NCI-H187 treated with DMSO at 0.1 percent for 48 hours (cell line): ENCODE measurements around the gene LY6G6D.

ENCODE experiments used
- DNase-seq: peaks from one replicate; lab custom pipeline; 2025; lab: John Stamatoyannopoulos, UW

Gene LY6G6D

DNA sequence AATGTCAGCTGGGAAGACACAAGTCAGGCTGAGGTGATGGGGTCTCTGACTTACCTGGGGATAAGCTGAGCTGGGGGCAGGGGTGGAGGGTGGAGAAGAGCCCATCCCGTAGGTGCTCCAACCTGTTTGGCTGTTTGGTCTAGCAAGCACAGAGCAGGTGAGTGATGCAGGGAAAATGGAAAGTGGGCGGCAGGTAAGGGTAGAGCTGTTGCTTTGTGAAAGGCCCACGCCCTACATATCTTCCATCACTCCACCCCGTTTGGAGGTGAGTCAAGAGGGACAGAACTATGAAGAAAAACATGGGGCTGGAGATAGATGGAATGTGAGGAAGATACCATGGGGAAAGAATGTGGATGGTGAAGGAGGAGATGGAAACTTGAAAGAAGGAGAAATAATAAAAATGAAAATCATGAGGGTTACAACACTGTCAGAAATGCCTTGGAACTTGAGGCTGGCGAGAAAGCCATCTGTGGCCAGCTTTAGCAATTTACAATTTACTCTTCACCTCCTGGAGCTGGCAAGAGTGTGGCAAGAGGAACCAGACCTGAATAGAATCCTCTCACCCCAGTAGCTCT lies 5.1 kb downstream of the LY6G6D start:
- DNase-seq: no peak

DNA sequence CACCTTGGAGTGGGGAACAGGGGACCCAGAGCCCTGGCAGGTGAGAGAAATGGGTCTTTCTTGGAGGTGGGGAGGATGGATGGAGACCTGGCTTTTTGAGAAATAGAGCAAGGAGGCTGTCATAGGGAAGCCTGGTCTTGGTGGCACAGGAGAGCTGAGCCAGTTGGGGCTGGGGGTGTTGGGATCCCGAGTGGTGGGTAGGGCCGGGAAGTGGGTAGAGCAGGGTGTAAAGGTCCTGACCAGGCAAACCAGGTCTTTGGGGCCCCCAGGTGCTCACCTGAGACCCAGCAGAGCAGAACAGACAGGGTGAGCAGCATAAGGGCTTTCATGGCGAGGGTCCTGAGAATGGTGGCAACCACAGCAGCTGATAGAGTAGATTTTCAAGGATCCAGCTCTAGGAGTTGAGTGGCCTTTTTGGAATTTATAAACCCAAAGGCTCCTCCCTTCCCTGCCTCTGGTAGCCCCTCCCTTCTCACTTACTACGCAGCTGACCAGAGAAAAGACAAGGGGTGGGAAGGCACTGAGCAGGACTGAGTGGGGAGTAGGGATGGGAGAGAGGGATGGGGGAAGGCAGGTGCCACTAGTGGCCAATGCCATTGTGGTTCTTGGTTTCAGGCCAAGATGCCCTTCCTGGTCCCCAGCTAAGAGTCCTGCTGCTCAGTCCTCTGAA lies 6.3 kb downstream of the LY6G6D start, which contains the start of gene LY6G6C:
LY6G6C (minus strand) TSS at position 396 of the 670 bp plus-strand sequence; CDS start at position 329, 67 bp downstream.
- no peak for DNase-seq

DNA sequence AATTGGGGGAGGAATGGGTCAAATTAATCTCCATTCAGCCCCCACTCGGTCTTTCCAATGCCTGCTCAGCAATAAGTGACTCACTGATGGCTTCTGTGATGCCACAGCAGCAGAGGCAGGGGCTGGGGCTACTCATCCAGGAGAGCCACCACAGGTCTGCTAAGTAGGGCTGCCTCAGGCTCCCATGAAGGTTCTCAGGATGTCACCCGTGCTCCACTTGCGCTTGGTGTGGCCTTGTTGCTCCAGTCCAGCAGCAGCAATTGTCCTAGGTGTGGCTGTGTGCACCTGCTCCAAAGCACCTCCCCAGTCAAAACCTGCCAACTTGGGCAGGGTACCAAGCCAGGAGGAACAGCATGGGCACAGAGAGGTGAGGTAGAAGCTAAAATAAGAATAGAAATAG lies 7.0 kb downstream of the LY6G6D start:
- DNase-seq: no peak

DNA sequence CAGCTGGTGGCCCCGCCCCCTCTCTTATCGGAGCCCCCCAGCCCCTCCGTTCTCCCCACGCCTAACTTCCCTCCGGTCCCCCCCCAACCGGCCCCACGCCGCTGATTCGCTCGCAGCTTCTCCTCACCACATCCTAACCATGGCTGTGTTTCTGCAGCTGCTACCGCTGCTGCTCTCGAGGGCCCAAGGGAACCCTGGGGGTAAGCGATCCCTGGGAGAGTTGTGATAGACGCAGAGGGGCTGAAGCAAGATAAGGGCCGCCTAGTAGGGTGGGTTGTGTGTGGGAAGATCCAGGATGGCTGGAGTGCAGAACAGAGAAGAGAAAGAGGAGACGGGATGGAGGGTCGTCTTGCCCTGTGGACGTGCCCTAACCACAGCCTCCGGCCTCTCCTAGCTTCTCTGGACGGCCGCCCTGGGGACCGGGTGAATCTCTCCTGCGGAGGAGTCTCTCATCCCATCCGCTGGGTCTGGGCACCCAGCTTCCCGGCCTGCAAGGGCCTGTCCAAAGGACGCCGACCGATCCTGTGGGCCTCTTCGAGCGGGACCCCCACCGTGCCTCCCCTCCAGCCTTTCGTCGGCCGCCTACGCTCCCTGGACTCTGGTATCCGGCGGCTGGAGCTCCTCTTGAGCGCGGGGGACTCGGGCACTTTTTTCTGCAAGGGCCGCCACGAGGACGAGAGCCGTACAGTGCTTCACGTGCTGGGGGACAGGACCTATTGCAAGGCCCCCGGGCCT lies 8.3 kb downstream of the LY6G6D start, which contains the start of gene MPIG6B:
MPIG6B (plus strand) TSS at position 129 of the 735 bp plus-strand sequence; CDS start at position 140, 11 bp downstream.
- DNase-seq: no peak

DNA sequence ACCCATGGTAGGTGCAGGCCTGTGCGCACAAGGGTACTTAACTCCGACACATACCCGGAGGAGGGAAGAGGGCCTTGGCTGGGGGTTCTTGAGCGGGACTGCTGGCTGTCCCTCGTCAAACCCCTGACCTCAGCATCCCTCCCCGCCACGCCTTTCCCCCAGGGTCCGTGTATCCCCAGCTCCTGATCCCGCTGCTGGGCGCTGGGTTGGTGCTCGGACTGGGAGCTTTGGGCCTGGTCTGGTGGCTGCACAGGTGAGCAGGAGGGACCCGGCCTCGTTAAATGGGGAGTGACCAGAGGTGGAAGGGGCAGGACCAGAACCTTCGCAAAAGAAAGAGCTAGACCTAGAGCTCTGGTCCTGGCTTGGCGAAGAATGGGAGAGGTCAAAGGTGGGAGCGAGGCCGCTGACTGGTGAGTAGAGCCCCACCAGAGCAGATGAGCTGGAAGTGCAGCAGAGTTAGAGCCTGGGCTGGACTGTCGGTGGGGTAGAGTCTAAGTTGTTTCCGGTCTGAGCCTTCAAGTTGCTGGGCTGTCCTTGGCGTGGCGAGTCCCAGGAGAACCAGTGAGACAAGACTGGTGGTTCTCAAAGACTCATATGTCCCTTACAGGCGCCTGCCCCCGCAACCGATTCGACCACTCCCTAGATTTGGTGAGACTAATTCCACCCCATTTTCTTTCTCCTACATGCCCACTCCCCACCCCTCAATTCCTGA lies 9.0 kb downstream of the LY6G6D start:
- DNase-seq: no peak

DNA sequence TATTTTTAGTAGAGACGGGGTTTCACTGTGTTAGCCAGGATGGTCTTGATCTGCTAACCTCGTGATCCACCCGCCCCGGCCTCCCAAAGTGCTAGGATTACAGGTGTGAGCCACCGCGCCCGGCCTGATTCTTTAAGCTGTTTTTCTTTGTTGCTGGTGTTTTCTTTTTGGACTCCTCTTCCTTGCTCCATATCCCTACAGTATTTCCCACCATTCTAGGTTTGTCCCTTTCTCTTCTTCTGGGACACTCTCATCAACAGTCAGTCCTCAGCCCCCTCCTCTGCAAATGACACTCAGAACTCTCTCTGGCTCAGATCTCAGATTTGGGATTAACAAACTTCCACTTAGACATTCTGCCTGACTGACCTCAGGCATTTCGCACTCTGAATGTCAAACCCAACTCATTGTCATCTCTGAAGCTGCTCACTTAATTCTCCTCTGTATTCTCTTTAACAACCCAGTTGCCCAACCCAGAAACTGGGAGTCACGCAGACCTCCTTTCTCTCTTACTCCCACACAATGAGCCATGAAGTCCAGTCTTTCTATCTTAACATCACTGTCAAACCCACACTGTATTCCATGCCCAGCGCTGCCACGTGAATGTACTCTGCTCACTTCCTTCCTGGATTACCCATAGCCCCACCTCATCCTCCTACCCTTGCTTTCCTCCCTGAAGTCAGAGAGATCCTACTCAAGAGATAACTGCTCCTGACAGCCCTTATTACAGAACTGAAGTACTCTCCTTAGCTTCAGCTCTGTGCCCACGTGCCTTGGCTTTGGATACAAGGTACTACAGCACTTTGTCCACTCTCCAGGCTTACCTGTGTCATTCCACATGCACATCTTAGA lies 10.6 kb downstream of the LY6G6D start:
- no peak for DNase-seq

DNA sequence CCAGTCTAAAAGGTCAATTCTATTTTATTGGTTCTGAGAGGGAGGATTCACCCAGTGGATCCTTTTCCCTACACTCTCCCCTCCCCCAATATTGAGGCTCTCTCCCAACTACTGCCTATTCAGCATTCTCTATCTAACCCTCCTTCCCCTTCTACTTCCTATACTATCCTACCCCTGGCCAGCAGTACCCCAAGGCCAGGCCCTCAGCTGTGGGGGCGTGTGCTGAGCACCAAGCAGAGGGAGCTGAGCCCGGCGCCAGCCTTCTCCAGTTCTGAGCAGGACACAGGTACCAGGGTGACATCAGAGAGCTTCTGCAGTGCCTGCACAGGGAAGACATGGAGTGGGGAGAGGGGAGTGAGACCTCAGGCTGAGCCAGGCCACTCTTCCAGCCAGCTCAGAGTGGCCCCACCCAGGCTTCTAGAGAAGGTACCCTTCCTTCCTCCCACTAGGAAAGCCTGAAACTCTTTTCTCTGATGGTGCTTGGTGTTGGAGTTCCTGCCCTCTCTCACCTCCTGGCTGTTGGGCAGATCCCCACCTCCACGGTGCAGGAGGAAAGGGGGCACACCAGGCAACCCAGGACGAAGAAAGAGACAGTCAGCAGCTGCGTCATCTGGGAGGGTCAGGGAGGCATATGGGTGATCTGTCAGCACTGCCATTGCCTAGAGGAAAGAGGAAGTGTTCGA lies 12.0 kb downstream of the LY6G6D start:
- DNase-seq: no peak

DNA sequence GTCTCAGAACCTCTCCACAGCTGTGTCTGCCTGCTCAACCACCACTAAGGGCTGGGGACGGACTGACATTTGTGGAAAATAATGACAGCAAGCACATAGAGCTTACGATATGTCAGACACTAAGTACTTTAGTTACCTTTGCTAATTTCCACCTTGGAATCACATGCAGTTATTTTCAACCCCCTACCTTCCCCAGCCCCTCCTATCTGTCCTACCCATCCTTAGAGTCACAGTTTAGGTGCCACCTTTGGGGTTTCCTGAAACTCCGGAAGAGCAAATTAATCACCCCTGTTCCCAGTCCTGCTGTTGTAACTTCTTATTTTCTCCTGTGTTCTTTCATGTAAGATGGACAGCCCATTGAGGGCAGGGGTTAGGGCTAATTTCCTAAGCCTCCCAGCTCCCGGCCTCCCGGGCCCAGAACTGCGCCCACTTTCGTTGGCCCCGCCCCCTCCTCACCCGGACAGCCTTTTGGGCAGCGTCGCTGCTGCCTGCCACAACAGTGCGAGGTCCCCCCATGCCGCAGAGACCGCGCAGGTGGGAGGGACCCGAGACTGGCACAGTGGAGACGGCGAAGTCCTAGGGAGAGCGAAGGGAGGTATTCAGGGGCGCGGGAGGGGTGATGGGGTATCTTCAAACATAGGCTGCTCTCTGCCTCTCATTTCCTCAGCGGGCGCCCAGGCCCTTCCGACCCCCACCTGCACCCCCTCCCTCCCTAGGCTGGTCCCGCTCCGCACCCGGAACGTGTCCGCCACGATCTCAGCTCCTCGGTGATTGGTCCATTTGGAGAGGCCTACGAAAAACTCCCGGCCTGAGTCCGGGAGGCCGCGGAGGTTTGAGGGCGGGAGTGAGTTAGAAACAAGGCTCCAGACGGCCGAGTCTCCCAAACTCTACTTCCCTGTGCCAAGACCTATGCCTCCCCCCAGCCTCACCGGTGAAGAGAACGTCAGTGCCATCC lies 12.8 kb downstream of the LY6G6D start:
- no peak for DNase-seq

DNA sequence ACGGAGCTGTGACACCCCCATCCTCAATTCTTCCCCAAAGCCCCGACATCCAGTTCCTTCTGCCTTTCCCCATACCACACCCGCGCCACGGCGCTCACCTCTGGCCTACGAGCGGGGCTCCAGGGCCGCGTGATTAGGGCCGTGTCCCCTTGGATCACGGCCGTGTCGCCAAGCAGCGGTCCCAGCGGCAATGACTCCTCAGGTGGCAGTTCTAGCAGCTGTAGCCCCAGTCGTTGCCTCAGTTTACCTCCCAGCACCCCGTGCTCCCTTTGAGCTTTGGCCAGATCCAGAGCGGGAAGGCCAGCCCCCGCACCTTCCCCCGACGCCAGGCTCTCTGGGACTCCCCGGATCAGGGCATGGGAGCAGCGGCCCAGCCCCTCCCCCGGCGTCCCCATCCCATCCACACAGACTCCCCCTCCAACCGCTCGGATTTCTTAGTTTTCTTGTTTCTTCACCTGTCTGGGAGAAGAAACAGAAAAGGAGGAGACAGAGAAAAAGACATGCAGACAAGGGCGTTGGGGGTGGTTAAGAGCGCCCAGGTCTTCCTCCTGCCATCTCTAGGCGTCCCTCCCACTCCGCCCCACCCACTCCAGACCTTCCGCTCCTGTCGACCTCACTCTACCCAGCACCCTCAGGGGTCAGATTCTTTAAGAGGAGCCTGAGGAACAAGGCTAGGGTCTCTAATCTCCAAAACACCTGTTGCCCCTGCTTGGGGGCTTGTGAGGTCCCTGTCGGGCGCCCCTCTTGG lies 13.8 kb downstream of the LY6G6D start, which contains the start of gene DDAH2:
DDAH2 (minus strand) TSS at position 533 of the 748 bp plus-strand sequence; CDS start at position 395, 138 bp downstream.
- no peak for DNase-seq

DNA sequence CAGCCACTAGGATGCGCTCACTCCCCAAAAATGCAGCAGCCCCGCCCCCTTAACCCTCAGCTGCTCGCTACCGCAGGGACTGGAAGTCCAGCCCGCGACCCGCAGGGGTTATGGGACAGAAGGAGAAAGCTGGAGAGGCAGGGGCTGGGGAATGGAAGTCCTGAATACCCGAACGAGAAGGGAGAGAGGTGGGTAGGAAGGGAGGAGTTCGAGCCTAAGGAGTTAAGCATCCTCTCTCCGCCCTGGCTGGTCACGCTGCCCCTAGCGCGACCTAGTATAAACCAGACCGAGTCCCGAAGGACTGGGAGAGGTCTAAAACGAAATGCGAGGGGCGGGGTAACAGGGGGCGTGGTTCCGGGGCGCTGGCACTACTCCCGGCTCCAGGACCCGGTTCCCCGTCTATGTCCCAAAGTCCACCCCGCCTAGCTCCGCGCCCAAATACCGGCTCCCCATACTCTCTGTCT lies 14.4 kb downstream of the LY6G6D start:
- DNase-seq: no peak

DNA sequence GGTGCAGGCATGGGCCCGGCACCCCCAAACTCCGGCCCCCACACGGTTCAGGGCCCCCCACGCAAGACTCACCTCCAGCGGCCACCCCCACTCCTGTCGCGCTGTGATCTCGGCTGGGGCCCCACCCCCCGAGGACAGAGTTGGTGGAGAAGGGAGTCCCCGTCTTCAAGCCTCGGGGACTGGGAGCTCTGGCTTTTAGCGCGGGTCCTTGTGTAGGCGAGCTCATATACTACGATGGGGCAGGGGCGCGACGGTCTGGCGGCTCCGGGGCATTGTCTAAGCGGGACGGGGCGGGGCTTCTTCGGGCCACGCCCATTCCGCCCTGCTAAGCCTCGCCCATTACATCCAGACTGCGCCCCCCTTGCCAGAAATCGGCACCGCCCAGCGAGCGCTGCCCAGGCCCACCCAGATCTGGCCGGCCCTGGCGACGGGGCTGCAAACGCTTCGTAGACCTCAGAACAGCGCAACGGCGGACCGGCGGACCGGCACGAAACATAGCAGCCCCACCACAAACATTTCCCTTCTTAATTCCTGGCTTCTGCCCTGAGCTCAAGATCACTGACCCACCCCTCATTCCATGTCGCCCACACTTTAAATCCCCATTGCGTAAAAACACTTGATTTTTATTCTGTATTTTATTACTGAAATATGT lies 15.0 kb downstream of the LY6G6D start:
- DNase-seq: no peak

DNA sequence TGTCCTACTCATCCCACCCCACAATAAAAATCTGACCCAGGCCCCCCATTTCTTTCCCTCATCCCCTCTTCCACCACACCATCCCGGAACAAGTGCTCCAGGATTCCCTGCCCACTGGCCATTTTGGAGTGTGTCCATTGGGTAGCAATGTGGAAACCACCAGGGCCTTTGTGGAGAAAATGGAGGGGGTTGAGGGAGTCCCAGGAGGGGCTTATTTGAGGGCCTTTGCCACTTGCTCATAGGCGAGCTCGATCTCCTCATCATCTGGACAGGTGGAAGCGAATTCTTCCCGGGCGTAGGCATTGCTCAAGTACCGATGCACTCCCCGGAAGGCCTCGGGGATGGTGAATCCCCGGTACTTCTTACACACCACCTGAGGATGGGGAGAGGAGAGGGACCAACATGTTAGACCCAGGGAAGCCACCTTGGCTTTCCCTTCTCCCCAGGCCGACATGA lies 15.5 kb downstream of the LY6G6D start:
- no peak for DNase-seq

DNA sequence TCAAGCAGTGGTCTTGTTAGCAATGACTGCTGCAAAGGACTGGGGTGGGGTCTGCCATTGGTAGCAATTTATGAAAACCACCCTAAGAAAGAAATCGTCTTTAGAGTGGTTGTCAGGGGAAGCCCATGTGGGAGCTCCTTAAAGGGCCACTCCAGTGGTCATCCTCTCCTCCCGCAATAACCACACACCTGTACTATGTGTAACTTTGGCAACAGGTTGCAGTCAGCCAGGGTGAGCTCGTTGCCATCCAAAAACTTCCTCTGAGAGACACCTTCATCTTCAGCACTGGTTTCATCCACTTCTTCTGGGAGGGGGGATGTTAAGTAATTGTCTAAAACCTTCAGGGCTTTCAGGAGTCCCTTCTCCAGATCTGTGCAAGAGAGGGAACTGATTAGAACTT lies 16.9 kb downstream of the LY6G6D start:
- no peak for DNase-seq

DNA sequence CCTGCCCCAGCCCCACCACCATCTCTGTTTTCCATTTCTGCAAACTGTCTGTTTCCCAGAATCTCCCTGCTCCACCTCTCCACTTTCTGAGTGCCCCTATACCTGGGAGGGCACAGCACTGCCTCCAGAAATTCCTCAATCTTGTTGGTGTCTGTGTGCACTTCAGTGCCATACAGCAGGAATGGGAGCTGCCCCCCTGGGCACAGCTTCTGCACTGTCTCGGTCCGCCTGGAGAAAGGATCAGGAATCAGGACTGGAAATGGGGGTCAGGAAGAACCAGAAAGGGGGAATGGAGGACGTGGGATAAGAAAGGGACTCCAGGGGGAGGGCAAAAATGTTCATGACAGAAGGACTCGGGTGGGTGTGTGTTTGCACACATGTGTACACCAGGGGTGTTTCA lies 18.6 kb downstream of the LY6G6D start:
- no peak for DNase-seq

DNA sequence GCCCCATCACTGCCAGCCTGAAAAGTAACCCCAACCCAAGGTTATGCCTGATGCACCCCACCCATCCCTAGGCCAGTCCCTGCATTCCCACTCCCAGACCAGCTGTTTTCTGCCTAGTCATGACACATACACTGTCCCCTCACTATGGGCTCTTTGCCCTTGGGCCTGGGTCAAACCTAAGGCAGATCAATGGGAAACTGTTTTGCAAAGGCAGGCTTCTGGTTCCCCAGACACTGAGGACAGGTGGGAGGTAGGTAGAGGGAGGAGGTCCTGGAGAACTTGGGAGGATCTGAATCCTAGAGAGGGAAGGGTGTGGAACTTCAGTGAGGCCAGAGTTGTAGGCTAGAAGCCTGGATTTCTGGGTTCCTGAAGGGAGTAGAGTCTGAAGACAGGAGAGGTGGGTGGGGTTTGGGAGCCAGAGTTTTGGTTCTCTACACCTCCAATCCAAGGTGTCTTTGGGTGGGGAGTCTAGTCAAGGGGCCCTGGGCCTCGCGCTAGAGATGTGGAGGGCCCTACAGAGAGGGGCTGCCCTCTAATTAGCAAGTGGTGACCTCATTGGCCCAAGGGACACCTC lies 19.2 kb downstream of the LY6G6D start:
- no peak for DNase-seq

DNA sequence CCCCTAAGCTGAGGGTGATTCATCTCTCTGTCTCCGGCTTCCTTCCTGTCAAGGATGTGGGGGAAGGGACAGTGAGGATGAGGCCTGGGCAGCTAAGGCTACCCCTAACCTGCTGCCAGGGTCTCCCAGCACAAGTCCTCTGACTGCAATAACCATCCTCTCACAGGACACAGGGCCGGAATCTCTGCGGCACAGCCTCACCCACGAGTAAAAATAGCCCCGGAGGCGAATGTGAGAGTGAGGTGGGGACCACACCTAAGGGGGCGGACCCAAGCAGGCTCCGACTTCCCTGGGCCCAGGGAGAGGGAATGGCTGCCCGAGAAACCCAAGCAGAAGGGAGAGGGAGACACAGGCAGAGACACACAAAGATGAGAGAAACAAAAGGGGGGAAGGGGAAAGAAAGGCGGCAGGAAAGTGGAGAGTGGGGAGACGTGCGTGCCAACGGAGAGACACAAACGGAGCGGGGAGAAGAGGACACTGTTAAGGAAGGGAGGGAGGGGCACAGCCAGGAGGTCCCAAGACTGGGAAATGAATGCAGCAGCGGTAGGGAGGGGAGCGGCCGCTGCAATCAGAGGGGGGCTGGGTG lies 19.8 kb downstream of the LY6G6D start:
- DNase-seq: no peak

DNA sequence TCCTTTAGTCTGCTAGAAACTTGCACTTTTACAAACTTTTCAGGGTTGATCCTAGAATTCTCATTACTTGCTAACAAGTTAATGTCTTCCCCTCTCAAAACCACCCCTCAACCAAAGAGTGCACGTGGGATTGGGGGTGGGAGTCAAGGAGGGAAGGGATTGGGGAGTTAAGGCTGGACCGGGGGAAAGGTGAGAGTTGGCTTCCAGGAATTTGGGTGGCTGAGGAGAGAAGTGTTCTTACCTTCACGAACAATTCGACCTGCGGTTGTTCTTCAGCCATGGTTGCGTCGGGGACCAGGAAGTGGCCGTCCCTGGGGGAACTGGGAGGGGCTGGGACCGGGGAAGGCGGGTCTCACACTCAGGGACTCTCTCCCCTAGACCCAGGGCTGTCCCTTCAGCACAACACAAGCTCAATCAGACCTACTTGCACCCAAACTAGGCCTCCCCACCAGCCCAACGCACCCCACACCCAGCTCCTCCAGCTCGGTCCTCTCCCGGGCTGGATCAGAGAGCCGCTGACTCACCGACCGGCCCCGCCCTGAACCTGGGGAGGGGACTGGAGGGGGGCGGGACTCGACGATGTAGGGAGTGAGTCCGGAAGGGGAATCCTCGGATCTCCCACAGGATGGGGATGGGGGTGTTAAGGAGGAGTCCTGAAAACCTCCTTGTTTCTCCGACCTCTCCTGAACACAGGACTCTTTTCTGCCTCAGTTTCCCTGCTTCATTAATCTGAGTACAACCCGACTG lies 21.0 kb downstream of the LY6G6D start, which contains the start of gene CLIC1:
CLIC1 (minus strand) TSS at position 510 of the 747 bp plus-strand sequence; CDS start at position 280, 230 bp downstream.
- no peak for DNase-seq
